Mesenchymal stem cell (in vitro differentiated cells and primary cell): Measurements from ENCODE around the gene RASA2.

ENCODE experiments used
- DNase-seq: peaks from one replicate; pipeline ENCODE4 v3.0.0-alpha.2; 2013
- H2AFZ ChIP-seq: one replicate; pipeline ENCODE4 v1.6.1; 2013; ENCODE audit warnings: low read depth, mild to moderate bottlenecking, control low read depth, inconsistent platforms, low read length, moderate library complexity
- H2AK5ac ChIP-seq: 2 replicates; pipeline ENCODE4 v1.6.1; 2013; ENCODE audit warnings: low read length, moderate library complexity, mild to moderate bottlenecking, inconsistent platforms; ENCODE audit not compliant: severe bottlenecking
- H2BK120ac ChIP-seq: one replicate; pipeline ENCODE4 v1.6.1; 2013; ENCODE audit warnings: low read depth, mild to moderate bottlenecking, inconsistent platforms, low read length, moderate library complexity
- H2BK12ac ChIP-seq, 2 experiments: one replicate each; pipeline ENCODE4 v1.6.1; 2013; ENCODE audit warnings: inconsistent platforms in 2 of 2, low read length in 2 of 2, mild to moderate bottlenecking in 2 of 2, moderate library complexity in 2 of 2, control low read depth in 1 of 2
- H2BK15ac ChIP-seq: one replicate; pipeline ENCODE4 v1.6.1; 2013; ENCODE audit warnings: mild to moderate bottlenecking, low read depth, inconsistent platforms; ENCODE audit not compliant: poor library complexity, severe bottlenecking
- H2BK5ac ChIP-seq: 2 replicates; pipeline ENCODE4 v1.6.1; 2013; ENCODE audit warnings: low read depth, mild to moderate bottlenecking, low read length, control low read depth, inconsistent platforms; ENCODE audit not compliant: poor library complexity, severe bottlenecking
- H3K14ac ChIP-seq, 2 experiments: one replicate each; pipeline ENCODE4 v1.6.1; 2013; ENCODE audit warnings: inconsistent platforms in 2 of 2, low read length in 2 of 2, control low read depth in 1 of 2, mild to moderate bottlenecking in 1 of 2, moderate library complexity in 1 of 2
- H3K18ac ChIP-seq, 2 experiments: one replicate each; pipeline ENCODE4 v1.6.1; 2013; ENCODE audit warnings: inconsistent platforms in 2 of 2, low read length in 2 of 2, control low read depth in 1 of 2, low read depth in 1 of 2, mild to moderate bottlenecking in 1 of 2
- H3K23ac ChIP-seq, 2 experiments: one replicate each; pipeline ENCODE4 v1.6.1; 2013; ENCODE audit warnings: inconsistent platforms in 2 of 2, low read length in 2 of 2, mild to moderate bottlenecking in 2 of 2, moderate library complexity in 2 of 2, control low read depth in 1 of 2
- H3K27ac ChIP-seq: 2 replicates; pipeline ENCODE4 v1.5.1; 2013; ENCODE audit warnings: mild to moderate bottlenecking, moderate library complexity, low read length, control low read depth, inconsistent platforms; ENCODE audit not compliant: poor library complexity, severe bottlenecking
- H3K27me3 ChIP-seq, 2 experiments: 2 replicates each; pipeline versions ENCODE4 v1.6.1 to v1.7.0; 2013; ENCODE audit warnings: low read length in 2 of 2, mild to moderate bottlenecking in 2 of 2, moderate library complexity in 2 of 2, control low read depth in 1 of 2, inconsistent platforms in 1 of 2; ENCODE audit not compliant: control insufficient read depth in 1 of 2, insufficient read depth in 1 of 2
- H3K36me3 ChIP-seq, 2 experiments: 2 replicates each; pipeline versions ENCODE4 v1.6.1 to v1.7.0; 2013; ENCODE audit warnings: low read length in 2 of 2, control low read depth in 1 of 2, inconsistent platforms in 1 of 2, low read depth in 1 of 2, mild to moderate bottlenecking in 1 of 2; ENCODE audit not compliant: insufficient read depth in 2 of 2, control insufficient read depth in 1 of 2
- H3K4ac ChIP-seq, 2 experiments: one replicate each; pipeline ENCODE4 v1.6.1; 2013; ENCODE audit warnings: inconsistent platforms in 2 of 2, low read length in 2 of 2, mild to moderate bottlenecking in 2 of 2, moderate library complexity in 2 of 2, control low read depth in 1 of 2, low read depth in 1 of 2
- H3K4me1 ChIP-seq: 2 replicates; pipeline ENCODE4 v1.6.1; 2013; ENCODE audit warnings: low read depth, low read length, control low read depth; ENCODE audit not compliant: control insufficient read depth, insufficient read depth
- H3K4me2 ChIP-seq: 2 replicates; pipeline ENCODE4 v1.6.1; 2013; ENCODE audit warnings: low read length, mild to moderate bottlenecking, inconsistent platforms; ENCODE audit not compliant: poor library complexity, severe bottlenecking
- H3K4me3 ChIP-seq, 2 experiments: 2 replicates each; pipeline versions ENCODE4 v1.5.1 to v1.7.0; 2013; ENCODE audit warnings: low read length in 2 of 2, mild to moderate bottlenecking in 2 of 2, control low read depth in 1 of 2, low read depth in 1 of 2; ENCODE audit not compliant: insufficient read depth in 1 of 2
- H3K79me1 ChIP-seq: replicated peaks from 2 replicates; pipeline ENCODE4 v1.6.1; 2013; ENCODE audit warnings: mild to moderate bottlenecking, control low read depth, low read length, inconsistent platforms; ENCODE audit not compliant: poor library complexity, severe bottlenecking
- H3K9ac ChIP-seq: 2 replicates; pipeline ENCODE4 v1.7.0; 2013; ENCODE audit warnings: mild to moderate bottlenecking, low read length, moderate library complexity
- H3K9me3 ChIP-seq: 2 replicates; pipeline ENCODE4 v1.7.0; 2013; ENCODE audit warnings: mild to moderate bottlenecking, low read length; ENCODE audit not compliant: control insufficient read depth
- H4K8ac ChIP-seq: one replicate; pipeline ENCODE4 v1.6.1; 2013; ENCODE audit warnings: inconsistent platforms, mild to moderate bottlenecking, low read length, moderate library complexity
- H4K91ac ChIP-seq: one replicate; pipeline ENCODE4 v1.6.1; 2013; ENCODE audit warnings: mild to moderate bottlenecking, low read length, inconsistent platforms
- WGBS: methylation state at CpG from one replicate; pipeline ENCODE4 v1.1.7; 2013; ENCODE audit warnings: mixed read lengths; 5-methylcytosine and 5-hydroxymethylcytosine counted together

RASA2 gene

DNA sequence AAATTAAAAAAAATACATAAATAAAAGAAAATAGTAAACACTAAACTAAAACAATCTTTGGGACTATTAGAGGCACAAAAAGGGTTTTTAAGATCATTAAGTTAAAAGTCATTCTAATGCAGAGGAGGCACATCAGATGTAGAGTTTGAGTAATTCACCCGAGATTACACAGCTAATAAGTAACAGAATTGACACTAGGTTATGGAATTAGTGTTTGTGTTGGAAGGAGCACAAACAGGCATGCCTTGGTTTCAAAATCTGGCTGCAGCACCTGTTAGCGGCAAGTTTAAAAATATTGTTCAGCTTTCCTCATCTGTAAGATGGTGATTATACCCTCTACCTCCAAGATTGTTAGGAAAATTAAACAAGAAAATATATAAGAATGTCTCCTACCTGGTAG is 39.0 kb downstream of the RASA2 start:
- no peak overlapping the region for H2BK12ac ChIP-seq
- DNase-seq: no peak
- 100% methylated on average over 1 of the region's 2 CpGs for WGBS

DNA sequence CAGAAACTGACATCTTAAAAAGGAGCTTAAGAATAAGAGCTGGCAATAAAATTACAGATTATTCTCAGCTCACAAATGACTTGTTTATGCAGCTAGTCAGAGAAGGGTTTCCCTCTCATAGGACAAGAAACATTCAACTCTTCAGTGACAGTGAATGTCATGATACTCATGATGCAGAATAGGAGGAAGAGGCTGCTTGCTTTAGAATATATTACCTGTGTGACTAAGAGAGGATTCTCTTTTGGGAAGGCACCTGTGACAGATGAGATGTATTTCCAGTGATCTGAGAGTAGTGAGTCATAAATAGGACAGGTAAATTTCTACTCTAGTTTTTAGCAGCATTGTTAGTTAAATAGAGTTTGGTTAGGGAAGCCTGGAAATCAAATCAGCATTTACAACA is 39.9 kb downstream of the RASA2 start:
- Histone ChIP-seq H3K4ac (no peak overlapping the region), H3K79me1 (peaks cover 14% of the 10 kb centered on the region), H3K36me3 (peaks cover 0 to 20% of the 10 kb centered on the region in 2 experiments), H3K18ac (no peak overlapping the region), H3K23ac (no peak overlapping the region), H4K8ac (no peak overlapping the region), H2BK12ac (no peak overlapping the region), H2AK5ac (no peak overlapping the region), H3K9ac (no peak overlapping the region), H2BK15ac (no peak overlapping the region), H2AFZ (no peak overlapping the region), H3K27me3 (no peaks in the 10 kb centered on the region), H4K91ac (no peak overlapping the region), H3K14ac (no peak overlapping the region), H3K27ac (no peak overlapping the region), H3K4me2 (no peak overlapping the region), H2BK5ac (no peak overlapping the region), H3K4me1 (peaks cover 2% of the 10 kb centered on the region), H2BK120ac (no peak overlapping the region), H3K9me3 (no peaks in the 10 kb centered on the region), H3K4me3 (no peak overlapping the region)
- no peak for DNase-seq

More for the DNA sequence above, 39.0 kb downstream of the RASA2 start:
- Histone ChIP-seq H3K14ac (no peak overlapping the region), H3K27me3 (no peaks in the 10 kb centered on the region), H2BK120ac (no peak overlapping the region), H3K4me1 (peaks cover 2% of the 10 kb centered on the region), H2BK15ac (no peak overlapping the region), H3K4ac (no peak overlapping the region), H3K18ac (no peak overlapping the region), H3K23ac (no peak overlapping the region), H2AK5ac (no peak overlapping the region), H2AFZ (no peak overlapping the region), H3K9ac (no peak overlapping the region), H3K27ac (no peak overlapping the region), H3K4me2 (no peak overlapping the region), H3K4me3 (no peak overlapping the region), H4K91ac (no peak overlapping the region), H2BK5ac (no peak overlapping the region), H3K79me1 (peaks cover 14% of the 10 kb centered on the region), H3K36me3 (peaks cover 0 to 27% of the 10 kb centered on the region in 2 experiments), H4K8ac (no peak overlapping the region), H3K9me3 (no peaks in the 10 kb centered on the region)

DNA sequence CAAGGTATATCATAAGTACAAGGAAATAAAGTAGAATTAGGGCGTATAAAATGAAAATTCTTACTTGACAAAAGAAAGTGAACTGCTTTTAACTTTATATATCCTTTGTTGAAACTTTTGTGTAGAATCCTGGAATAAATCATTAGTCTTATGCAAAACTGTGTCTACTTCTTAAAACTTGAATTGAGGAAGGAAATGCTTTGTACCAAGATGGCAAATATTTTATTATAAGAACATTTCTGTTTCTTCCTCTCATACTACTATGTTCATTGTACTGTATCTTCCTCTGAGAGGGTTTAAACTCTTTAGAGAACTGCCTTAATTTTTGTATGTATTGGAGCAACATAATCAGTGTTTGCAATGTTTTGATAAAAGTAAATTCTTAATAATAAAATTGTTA is 42.0 kb downstream of the RASA2 start:
- Histone ChIP-seq H2BK12ac (no peak overlapping the region), H3K4me3 (no peak overlapping the region), H2AFZ (no peak overlapping the region), H3K36me3 (peaks cover 0 to 17% of the 10 kb centered on the region in 2 experiments), H3K27me3 (no peaks in the 10 kb centered on the region), H2BK15ac (no peak overlapping the region), H3K4ac (no peak overlapping the region), H2AK5ac (no peak overlapping the region), H3K9me3 (no peaks in the 10 kb centered on the region), H3K79me1 (peaks cover 9% of the 10 kb centered on the region), H4K91ac (no peak overlapping the region), H2BK120ac (no peak overlapping the region), H3K27ac (no peak overlapping the region), H3K9ac (peak overlapping the region; percentile 81), H3K4me2 (no peak overlapping the region), H4K8ac (no peak overlapping the region), H2BK5ac (no peak overlapping the region), H3K4me1 (peaks cover 2% of the 10 kb centered on the region), H3K18ac (no peak overlapping the region), H3K14ac (no peak overlapping the region), H3K23ac (no peak overlapping the region)
- no CpG with 5 or more reads among the region's 1 CpG for WGBS
- DNase-seq: no peak

DNA sequence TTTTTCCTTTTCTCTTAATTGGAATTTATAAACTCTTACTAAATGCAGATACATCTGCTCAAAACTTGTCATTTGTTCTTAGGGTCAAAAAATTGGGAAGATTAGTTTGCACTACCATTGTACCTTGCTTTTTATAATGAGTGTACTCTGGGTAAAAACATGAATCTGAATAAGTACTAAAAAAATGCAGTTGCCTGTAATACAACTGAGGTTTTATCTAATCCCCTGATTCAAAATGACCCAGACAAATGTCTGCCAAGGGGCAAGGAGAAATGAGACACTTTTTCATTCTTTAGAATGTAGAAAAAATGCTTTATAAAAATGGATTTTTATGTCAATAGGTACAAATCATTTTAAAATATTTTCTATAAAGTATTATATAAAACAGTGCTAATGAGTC is 42.4 kb downstream of the RASA2 start:
- no peak overlapping the region for H2AK5ac ChIP-seq
- no peak overlapping the region for H2BK120ac ChIP-seq
- H3K79me1 ChIP-seq: peaks cover 5% of the 10 kb centered on the region
- H3K4me1 ChIP-seq: peaks cover 2% of the 10 kb centered on the region
- H3K9me3 ChIP-seq: no peaks in the 10 kb centered on the region
- H3K4ac ChIP-seq: no peak overlapping the region
- H3K27me3 ChIP-seq: no peaks in the 10 kb centered on the region
- H3K36me3 ChIP-seq: peaks cover 0 to 15% of the 10 kb centered on the region in 2 experiments
- no peak overlapping the region for H3K18ac ChIP-seq
- peak overlapping the region; percentile 81 for H3K9ac ChIP-seq
- no peak overlapping the region for H3K4me2 ChIP-seq
- H2BK12ac ChIP-seq: no peak overlapping the region
- H2AFZ ChIP-seq: no peak overlapping the region
- H4K91ac ChIP-seq: no peak overlapping the region
- no peak overlapping the region for H4K8ac ChIP-seq
- H3K4me3 ChIP-seq: no peak overlapping the region
- H3K23ac ChIP-seq: no peak overlapping the region
- no peak overlapping the region for H3K14ac ChIP-seq
- no peak overlapping the region for H2BK15ac ChIP-seq
- no peak overlapping the region for H3K27ac ChIP-seq
- DNase-seq: no peak
- no peak overlapping the region for H2BK5ac ChIP-seq
